HG03095 (cell line): ENCODE measurements around the gene COX6A2.
A peak's percentile ranks its signal among the peaks of the same experiment; 100 is the strongest.
"Not testable (repeated sequence)": the region's sequence is repeated elsewhere in the genome, so short reads cannot be mapped to it uniquely, and the experiment has no call there.

ENCODE experiments used
- ATAC-seq: cut with Tn5 transposase; IDR thresholded peaks from one replicate; pipeline ENCODE4 v1.9.1; 2021; ENCODE audit warnings: moderate library complexity; ENCODE audit not compliant: unreplicated experiment

COX6A2 gene

DNA sequence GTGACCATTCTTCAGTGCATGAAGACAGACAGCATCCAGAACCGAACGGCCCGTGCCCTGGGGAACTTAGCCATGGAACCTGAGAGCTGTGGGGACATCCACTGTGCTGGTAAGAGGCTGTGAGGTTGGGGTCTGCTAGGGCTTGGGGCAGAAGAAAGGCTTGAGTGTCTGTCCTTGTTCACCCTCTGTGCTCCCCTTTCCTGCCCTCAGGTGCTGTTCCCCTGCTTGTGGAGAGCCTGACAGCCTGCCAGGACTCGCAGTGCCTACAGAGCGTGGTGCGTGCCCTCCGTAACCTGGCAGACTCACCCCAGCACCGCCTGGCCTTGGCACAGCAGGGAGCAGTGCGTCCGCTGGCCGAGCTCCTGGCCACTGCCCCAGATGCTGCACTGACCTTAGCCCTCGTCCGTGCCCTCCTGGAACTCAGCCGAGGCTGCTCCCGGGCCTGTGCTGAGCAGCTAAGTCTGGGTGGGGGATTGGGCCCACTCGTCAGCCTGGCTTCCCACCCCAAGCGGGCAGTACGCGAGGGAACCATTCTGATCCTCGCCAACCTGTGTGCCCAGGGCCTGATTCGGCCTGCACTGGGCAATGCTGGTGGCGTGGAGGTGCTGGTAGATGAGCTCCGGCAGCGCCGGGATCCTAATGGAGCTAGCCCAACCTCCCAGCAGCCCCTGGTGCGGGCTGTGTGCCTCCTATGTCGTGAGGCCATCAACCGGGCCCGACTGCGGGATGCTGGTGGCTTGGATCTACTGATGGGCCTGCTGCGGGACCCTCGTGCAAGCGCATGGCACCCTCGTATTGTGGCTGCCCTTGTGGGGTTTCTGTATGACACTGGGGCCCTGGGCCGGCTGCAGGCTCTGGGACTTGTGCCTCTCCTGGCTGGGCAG is 34.0 kb upstream of the COX6A2 start:
- ATAC-seq, result no peak

DNA sequence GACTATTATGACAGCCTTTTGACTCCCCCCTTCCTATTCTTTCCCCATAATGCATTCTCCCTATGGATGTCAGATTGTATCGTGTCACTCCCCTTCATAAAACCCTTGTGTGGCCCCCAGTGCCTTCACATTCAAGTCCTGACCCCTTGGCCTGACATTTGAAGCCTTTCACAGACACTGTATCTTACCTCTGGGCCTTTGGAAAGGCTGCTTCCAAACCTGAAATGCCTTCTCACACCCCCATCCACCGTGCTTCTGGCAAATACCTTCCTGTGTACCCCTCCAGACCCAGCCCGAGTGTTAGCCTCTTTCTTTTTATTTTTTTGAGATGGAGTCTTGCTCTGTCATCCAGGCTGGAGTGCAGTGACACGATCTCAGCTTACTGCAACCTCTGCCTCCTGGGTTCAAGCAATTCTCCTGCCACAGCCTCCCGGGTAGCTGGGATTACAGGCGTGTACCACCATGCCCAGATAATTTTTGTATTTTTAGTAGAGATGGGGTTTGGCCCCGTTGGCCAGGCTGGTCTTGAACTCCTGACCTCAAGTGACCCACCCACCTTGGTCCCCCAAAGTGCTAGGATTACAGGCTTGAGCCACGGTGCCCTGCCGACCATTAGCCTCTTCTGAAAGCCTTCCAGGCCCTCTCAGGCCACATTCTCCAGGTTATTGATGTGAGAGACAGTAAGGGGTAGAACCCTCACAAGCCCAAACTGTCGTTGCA is 33.2 kb upstream of the COX6A2 start:
- no peak for ATAC-seq

DNA sequence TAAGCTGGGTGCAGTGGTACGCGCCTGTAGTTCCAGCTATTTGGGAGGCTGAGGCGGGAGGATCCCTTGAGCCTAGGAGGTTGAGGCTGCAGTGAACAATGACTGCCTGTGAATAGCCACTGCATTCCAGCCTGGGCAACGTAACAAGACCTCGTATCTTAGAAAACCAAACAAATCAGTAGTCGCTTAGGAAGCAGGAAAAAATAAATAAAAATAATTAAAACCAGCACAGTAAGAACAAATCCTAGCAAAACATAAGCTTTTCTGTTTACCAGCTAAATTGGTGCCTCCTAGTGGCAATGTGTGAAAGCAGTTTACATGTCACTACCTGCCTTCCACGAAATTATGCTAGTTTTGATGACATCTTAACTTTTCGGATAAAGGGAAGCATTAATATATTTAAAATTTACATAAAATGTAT is 32.4 kb upstream of the COX6A2 start:
- no peak for ATAC-seq

DNA sequence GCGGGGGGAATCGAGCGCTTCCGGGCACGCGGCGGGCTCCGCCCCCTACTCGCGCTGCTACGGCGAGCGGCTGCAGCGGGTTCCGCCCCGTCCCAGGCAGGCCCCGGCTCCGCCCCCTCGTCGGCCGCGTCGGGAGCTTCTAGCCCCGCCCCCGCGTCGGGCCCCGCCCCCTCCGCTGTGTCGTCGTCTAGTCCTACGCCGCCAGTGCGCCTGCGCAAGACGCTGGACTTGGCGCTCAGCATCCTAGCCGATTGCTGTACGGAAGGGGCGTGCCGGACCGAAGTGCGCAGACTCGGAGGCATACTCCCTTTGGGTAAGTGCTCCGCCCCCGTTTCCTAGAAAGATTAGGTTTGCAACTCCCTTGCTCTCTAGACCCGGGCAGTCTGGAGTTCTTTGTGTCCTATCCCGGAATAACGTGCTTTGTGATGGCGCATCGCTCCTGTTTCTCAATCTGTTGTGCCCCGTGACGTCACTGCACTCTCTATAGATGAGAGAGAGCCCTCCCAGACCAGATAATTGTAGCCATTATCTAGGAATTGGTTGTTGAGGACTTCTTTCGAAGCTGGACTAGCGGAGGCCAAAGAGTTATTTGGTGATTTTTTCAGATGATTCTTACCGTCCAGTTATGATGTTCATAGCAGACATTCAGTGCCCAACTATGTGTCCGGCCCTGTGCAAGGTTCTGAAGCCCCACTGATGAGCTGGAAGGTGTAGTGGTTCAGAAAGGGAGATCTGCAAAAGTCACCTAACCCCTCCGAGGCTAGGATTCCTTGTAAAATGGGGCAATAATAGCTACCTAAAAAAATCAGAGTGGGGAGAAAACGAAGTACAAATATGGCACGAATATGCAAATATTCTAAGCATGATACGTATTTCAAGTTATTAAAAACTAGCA is 31.8 kb upstream of the COX6A2 start:
- peak; percentile 61 for ATAC-seq

DNA sequence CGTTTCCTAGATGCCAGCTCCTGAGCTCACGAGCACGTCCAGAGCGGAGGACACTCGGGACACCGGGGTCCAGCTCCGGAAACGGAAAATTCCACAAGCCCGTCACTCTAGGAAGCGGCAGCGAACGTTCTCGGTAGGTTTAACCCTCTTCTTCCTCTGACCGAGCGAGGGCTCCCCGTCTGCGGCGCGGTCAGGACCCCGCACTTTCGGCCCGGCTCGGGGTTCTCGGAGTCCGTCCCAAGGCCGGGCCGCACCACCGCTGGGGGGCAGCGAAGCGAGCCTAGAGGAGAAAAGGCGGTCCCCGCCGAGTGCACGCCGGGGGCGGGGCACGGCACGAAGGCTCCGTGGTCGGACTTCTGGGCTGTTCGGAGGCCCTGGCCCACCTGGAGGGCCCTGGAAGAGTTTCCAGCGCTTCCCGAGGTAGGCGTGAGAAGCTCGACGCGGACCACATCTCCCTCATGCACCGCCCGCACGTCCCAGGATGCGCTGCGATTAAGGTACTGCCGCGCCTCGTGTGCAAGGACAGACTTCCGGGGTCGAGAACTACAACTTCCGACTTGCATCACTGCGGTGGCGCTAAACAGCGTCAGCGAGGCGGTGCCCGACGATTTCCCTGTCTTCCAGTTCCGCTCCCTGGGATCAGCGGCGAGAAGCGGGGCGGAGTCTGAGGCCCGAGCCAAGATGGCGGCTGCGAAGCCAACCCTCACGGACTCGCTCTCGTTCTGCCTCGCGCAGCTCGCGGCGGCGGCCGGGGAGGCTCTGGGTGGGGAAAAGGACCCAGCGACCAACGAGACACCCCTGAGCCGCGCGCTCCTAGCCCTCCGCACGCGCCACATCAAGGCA is 30.9 kb upstream of the COX6A2 start, which contains the start of gene ARMC5:
Gene ARMC5 (plus strand): TSS at position 658 of the 843 bp plus-strand sequence. CDS start 24 bp downstream, at position 682.
- peak; percentile 64 for ATAC-seq

DNA sequence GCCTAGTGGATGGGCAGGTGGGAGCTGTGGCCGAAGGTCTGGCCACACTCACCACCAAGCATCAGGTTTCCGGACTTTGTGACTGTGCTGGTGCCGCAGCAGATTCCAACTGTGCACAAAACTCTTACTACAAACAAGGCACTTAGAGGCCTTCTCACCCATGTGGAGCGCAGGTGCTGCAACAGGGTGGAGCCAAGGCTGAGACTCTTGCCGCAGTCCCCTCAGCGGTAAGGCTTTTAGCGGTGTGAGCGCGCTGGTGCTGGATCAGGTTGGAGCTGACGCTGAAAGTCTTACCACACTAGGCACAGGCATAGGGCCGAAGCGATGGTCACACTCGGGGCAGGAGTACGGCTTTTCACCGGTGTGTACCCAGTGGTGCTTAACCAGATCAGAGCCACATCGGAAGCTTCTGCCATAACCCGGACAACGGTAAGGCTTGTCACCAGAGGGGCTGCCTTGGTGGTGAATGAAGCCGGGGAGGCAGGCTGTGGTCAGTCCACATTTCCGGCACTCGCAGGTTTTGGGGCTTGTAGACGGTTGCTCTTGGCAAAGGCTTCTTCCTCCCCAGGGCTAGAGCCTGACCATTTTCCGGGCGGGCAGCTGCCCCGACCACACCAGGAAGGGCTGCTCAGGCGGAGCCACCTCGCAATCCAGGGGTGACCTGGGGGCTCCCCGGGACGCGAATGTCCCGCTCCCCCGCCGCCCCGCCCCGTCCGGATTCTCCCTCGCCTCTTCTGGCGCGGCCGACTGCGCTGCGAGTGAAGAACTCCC is 30.1 kb upstream of the COX6A2 start:
- ATAC-seq, result no peak

DNA sequence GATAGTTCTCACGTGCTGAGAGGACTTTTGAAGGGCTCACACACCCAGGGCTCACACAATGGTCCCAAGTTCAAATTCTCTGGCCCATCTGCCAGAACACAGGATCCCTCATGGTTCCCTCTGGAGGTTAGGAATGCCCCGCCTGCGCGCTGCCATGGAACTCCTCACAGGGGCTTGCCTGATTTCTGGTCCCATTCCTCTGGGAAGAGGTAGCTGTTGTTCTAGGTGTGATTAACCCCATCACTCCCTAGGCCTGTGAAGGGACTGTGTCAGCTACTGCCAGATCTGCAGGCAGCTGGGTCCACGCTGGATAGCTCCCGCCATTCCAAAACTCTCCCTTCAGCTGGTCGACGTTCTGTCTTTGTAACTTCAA is 28.8 kb upstream of the COX6A2 start:
- ATAC-seq, result no peak

DNA sequence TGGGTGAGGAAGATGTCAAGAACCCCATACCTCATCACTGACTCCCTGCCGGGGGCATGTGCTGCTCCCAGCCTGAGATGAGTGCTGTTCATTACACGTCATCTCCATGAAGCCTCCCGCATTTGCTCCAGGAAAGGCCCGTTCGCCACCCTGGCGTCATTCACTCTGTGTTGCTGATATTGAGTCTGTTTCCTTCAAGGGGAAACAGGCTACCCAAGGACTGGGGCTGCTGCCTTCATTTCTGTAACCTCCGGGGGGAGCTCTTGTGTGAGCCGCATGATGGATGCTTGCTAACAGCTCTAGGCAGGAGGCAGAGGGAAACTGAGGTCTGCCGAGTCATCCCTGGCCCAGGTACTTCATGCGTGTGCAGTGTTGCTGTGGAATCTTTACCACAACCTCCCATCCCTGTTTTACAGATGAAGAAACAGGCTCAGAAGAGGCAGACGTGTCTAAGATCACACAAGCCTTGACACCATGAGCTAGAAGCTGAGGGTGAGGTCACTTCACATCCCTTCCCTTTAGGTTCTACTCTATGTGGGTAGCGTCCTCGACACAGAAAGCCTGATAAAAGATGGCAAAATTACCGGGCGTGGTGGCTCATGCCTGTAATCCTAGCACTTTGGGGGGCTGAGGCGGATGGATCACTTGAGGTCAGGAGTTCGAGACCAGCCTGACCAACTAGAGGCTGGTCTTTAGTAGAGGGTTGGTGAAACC is 27.6 kb upstream of the COX6A2 start:
- ATAC-seq, result no peak

DNA sequence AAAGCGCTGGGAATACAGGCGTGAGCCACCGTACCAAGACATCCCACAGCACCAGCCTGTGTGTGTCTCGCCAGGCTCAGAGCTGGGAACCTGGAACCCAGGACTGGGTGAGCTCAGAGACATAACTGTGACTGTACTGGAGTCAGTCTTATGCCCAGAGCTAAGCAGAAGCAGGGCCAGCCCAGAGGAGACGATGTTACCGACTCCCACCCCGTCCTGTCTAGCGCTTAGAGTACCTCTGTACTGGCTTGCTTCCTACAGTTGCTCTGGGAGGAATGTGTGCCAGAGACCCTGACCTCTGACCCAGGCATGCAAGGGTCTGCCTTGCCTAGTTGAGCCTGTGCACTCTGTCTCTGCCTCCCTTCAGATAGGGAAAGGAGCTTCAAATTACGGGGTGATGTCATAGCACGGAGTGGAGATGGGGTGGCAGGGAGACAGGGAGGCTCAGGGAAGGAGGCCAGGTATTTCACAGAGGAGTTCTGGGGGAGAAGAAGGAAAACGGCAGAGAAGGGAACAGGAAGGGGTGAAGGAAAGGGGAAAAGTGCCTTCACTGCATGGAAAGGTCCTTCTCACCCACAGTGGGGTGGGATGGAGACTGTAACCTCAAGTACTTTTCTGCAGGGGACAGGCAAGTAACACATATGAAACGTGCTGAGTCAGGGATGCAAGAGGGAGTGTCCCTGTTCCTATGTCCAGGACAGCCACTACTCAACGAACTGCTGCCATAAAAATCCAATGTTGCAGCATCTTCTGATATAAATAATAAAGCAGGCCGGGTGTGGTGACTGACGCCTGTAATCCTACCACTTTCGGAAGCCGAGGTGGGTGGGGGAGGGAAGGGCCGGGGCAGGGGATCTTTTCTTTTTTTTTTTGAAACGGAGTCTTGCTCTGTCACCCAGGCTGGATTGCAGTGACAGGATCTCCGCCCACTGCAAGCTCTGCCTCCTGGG is 25.4 kb upstream of the COX6A2 start:
- no peak for ATAC-seq

DNA sequence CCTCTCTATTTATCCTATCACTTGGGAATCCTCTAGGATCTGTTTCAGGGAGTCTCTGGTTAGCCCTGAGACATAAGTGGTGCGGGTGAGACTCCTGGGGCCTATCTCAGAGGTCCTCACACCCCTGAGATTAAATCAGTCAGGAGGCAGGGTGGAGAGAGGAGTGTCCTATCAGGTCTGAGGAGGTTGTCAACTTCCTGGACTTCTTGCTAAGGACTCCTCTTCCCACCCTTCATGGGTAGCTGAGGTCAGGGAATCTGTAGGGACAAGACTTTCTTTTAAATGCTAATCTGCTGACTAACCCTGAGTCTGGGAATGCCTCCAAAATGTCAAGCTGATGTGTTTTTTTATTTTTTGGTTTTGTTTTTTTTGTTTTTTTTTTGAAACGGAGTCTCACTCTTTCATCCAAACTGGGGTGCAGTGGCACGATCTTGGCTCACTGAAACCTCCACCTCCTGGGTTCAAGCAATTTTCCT is 24.5 kb upstream of the COX6A2 start:
- ATAC-seq, result no peak

DNA sequence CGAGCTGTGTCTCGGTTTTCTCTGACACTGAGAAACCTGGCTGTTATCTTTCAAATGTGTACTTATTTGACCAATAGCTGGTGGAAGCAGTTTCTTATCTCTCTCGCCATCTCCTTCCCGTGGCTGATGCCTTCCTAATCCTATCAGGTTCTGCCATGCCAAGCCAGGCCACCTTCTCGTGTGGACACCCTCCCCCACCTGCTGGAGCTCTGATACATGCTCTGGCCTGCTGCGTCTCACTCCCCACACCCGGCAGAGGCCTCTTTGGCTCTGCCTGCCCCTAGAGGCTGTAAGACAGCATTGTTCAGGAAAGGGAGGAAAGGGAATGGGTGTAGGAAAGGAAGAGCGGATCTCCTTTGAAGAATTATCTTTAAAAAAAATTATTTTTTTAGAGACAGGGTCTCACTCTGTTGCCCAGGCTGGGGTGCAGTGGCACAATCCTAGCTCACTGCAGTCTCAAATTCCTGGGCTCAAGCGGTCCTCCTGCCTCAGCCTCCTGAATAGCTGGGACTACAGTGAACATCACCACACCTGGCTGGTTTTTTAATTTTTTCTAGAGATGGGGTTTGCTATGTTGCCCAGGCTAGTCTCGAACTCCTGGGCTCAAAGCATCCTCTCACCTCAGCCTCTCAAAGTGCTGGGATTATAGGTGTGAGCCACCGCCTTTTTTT is 23.7 kb upstream of the COX6A2 start:
- ATAC-seq, result no peak

DNA sequence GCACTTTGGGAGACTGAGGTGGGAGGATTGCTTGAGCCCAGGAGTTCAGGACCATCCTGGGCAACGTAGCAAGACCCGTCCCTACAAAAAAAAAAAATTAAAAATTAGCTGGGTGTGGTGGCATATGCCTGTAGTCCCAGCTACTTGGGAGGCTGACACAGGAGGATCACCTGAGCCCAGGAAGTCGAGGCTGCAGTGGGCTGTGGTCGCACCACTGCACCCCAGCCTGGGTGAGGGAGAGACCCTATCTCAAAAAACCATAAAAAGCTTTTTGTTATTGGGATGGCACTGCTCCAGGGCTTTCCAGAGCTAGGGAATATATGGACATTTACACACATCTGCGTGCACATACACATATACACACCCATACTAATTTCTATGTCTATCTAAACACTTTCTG is 23.0 kb upstream of the COX6A2 start:
- no peak for ATAC-seq

DNA sequence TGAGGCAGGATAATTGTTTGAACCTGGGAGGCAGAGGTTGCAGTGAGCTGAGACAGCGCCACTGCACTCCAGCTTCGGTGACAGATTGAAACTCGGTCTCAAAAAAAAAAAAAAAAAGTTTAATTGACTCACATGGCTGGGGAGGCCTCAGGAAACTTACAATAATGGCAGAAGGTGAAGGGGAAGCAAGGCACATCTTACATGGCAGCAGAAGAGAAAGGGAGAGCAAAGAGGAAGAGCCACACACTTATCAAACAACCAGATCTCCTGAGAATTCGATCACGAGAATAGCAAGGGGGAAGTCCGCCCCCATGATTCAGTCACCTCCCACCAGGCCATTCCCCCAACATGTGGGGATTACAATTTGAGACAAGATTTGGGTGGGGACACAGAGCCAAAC is 17.8 kb upstream of the COX6A2 start:
- not testable (repeated sequence) for ATAC-seq

DNA sequence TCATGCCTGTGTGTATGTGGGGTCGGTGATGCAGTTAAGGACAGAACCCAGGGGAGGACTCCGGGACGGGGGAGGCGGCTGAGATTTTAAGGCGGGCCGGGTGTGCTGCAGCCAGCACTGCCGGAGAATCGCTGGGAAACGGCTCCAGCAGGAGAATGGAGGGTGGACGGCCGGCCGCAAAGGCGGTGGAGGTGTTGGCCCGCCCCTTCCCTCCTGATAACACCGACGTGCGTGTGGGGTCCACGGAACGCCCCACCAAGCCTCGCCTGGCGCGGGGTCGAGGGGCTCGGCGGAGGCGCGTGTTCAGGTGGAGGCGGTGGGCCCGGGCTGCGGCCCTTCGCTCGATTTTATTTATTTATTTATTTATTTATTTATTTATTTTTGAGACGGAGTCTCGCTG is 13.8 kb upstream of the COX6A2 start:
- no peak for ATAC-seq

DNA sequence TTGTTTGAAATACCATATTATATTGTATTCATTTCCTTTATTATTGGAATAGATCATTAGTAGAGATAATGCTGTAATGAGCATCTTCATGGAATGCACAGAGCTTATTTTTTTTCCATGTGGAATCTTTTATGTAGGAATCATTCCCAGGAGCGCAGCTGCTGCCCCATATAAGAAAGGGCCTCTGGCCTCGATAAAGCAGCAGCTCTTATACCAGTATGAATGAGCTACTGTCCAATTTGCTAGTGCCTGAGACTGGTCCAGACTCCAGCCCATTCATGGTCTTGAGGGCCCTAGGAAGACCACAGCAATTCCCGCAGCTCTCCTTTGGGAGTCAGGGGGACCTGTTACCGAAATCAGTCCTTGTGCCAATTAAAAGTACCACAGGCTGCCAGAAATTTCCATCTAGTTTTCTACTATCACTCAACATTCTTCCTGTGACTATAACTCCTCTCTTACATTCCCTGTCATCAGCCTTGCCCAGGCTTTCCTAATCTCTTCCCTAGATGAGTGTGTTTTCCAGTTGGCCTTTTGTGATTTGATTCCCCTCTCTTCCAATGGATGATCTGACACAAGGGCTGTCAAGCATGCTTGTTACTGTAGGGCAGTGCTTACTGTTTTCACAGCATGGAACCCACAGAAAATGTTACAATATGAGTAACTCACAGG is 12.5 kb upstream of the COX6A2 start:
- ATAC-seq, result no peak

DNA sequence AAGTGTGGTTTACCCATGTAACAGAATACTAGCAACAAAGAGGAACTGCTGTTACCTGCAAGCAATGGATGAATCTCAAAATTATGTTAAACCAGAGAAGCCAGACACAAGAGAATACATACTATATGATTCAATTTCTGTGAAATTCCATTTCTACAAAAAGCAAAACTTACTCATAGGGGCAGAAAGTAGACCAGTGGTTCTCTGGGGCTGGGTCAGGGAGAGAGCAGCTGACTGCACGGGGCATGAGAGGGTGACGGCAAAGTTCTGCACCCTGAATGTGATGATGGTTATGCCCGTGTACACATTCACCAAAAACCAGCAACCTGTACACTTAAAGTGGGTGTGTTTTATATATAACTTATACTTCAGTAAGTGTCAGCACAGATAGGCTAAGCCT is 11.4 kb upstream of the COX6A2 start:
- no peak for ATAC-seq

DNA sequence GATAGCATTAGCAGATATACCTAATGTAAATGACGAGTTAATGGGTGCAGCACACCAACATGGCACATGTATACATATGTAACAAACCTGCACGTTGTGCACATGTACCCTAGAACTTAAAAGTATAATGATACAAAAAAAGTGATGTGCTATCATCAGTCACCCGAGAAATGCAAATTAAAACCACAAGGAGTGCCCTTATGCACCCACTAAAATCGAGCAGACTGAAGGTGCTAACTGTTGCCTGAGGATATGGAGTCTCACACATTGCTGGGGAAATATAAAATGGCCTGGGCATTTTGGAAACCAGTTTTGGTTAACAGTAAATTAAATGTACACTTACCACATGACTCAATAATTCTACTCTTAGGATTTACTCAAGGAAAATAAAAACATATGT is 10.9 kb upstream of the COX6A2 start:
- not testable (repeated sequence) for ATAC-seq
